Gastrocnemius medialis (tissue), 4 donors: Measurements from ENCODE around the gene MEP1A.

Experiments used
- CTCF ChIP-seq, 5 experiments: fragments of 450-650 bp in 3 of 5; fragments of 200-600 bp in 2 of 5; sonication (generic) in 2 of 5; IDR thresholded peaks in 4 of 5; conservative IDR thresholded peaks in 1 of 5; 1 replicate in 4 of 5; 2 replicates in 1 of 5; pipeline ENCODE4 v1.5.1; 2016 to 2019; ENCODE audit warnings: antibody characterized with exemption in 5 of 5, mild to moderate bottlenecking in 3 of 5, moderate library complexity in 3 of 5
- POLR2A ChIP-seq, 2 donors: fragments of 450-650 bp; IDR thresholded peaks; one replicate each; pipeline ENCODE4 v1.6.1; 2017; ENCODE audit warnings: antibody characterized with exemption in 2 of 2, mild to moderate bottlenecking in 2 of 2, moderate library complexity in 2 of 2

GRCh38 chr6:46743425-46744158 is 49.6 kb upstream of the MEP1A start:
- no peak for TF ChIP-seq CTCF (IDR thresholded peaks at IDR 0.05 in 4 of 5, conservative IDR thresholded peaks at IDR 0.05 in 1 of 5)
- no peak for TF ChIP-seq POLR2A (IDR thresholded peaks at IDR 0.05)
